ENCODE results near the gene OTULIN.

OTULIN gene

DNA sequence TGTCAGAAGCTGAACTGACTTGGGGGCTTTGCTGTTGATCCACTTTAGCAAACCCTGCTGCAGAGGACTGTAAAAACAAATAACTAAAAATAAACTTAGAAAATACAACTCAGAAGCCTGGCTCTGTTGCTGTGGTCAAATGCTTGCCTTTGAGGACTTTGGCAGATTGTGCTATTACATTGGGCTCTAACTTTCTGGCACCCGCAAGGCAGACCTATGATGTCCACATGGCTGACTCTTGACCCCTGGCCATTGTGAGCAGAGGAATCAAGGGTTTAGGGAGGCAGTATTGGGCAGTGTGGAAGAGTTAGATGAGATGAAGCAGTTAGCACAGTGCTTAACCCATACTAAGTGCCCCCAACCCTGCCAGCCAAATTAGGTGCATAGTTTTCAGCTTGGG, 34.0 kb downstream of the OTULIN start:
- DNase-seq (ENCODE audit: low spot score), result no peak

DNA sequence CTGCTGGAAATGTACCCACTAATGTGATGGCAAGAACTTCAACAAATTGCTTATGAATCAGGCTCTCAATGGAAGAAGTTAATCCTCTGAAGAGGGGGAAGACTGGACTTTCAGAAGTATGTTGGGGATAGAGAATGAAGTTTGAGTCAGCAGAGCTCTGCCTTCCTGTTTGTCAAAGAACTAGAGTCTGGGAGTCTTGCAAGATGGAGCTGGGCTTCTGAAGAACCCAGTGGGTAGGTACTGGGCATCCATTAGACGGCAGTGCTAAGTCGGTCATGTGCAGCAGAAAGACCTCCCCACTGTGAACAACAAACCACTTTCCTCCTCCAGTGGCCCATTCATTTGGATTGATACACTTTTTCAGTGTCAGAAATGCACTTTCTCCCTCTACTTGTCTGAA, 34.6 kb downstream of the OTULIN start:
- no peak for DNase-seq (ENCODE audit: low spot score)

DNA sequence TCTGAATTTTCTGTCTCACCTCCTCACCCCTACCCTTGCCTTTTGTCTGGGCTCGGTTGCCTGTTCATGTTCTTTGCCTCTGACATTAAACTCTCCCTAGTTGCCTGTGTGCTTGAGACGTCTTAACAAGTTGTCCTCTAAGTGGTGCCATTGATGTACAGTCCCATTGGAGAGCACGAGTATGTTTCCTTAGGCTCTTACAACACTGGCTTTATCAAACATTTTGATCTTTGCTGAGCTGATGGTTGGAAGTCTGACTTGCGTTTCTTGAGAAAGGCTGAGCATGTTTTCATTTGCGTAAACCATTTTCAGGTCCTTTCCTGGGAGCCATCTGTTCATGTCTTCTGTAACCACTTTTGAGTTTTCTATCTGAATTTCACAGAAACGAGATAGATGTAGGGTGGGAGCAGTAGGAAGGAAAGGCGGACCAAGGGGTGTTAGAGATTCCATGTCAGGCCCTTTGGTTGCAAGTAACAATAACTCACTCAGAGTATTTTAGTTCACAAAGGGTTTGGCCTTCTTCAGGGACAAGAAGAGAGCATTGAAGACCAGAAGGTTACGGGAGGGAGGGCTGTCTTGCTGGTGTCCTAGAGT, 35.4 kb downstream of the OTULIN start:
- no peak for DNase-seq (ENCODE audit: low spot score)

DNA sequence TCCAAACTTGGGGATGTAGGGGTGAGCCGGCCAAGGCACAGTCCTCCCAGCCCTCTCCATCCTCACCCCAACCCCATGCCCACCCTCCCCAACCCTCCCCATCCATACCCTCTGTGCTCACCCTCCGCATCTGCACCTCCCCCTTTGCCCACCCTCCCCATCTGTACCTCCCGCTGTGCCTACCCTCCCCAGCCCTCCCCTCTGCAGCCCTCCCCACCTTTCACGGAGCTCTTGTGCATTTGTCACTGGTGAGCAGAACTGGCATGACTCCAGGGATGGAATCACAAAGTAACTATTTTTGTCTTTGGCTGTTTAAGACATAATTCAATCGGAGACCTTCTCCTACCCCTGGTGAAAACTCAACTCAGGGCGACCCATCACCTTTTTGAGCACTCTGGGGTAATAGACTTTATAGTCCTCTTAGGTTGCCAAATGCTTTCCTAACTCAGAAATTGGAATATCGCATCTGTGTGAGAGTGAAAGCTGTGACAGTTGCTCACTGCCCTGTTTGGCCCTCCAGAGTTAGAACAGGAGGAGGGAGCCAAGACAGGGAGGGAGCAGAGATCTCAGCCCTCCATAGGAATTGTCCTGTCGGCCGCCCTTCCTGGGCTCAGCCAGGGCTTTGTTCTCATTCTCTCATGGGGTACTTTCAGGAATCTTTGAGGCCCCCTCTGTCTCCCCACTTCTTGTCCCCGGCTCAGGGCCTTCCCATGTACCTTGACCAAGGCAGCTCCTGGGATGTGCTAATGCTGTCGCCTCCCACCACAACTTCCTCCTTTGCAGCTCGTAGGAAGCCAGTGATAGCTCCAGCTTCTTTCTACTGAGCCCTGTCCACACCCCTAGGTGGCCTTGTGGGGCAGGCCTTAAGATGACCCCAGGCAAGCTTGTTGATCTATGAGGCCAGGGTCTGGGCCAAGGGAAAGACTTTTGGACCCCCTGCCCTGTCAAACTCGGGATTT, 36.2 kb downstream of the OTULIN start:
- no peak for DNase-seq (ENCODE audit: low spot score)

DNA sequence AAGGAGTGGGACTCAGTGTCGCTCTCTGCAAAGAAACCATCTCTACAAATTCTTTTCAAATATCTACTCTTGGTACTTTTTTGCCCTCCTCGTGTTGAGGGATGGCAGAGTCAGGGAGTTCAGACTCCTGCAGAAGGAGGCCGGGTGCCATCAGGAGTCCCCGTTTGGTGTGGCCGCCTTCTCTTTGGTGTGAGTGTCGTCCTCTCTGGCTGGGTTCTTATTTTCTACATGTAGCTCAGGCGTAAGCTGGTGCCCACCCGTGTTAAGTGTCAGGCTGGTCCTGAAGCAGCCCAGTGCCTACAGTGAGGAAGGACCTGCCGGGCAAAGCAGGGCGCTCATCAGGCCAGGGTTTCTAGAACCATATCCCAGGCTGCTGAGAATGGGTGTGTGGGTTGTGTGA, 37.0 kb downstream of the OTULIN start:
- DNase-seq (ENCODE audit: low spot score), result no peak

DNA sequence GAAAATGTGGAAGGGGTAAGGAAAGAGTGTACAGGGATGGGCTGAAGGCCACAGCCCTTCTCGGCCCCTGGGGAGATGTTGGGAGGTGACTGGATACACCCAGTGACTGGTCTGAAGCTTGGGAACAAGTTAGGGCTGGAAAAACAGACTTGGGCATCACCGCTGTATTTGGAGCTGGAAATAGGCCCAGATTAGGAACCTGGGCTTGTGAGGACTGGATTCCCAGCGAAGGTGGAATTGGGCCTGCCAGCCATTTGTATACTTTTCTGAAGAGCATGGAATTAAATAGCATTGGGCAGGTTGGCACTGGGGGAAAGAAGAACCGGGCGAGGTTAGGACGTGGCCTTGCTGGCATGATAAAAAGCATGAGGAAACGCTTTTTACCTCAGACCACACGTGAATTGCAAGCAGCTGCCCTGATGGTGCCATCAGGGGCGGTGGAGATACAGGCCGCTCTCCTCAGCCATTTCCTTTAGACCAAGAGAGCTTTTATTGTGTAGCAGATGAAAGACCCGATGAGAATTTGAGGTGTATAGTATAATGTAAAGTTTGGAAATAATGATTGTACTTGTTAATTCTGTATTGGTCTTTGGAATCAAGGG, 37.8 kb downstream of the OTULIN start:
- DNase-seq (ENCODE audit: low spot score), result no peak

DNA sequence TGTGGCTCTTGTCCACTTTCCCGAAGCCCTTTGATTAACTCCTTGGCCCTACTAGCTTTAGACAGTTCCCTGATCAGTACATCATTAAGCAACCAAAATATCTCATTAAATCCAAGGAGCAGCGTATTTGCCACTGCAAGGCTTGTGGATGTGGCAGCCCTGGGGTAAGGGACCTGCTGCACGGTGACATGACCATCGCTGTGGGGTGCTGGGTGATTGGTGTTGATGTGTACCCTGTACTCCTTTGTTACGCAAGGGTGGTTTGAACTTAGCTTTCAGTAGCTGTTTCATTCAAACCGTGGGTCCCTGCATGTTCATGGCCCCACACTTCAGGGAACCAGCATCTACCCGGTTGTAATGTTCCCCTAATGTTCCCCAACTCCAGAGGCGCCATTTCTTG, 41.0 kb downstream of the OTULIN start:
- no peak for DNase-seq (ENCODE audit: low spot score)

DNA sequence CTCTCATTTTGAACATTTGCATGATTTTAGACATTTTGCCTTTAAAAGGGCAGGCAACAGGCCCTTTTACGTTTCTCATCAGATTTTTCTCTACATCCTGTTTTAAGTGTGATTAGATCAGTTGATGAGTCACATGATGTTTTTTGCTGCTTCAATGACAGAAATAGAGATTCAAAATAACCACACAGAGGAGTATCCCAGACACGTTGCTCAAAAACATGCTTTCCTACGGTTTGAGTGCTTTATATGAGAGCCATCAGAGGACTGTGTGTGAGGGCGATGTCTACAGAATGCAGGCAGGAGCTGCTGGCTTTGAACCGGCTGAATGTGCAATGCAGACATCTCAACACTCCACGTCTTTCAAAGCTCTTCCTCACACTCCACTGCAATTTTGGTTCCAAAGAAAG, 42.1 kb downstream of the OTULIN start:
- DNase-seq (ENCODE audit: low spot score), result no peak

DNA sequence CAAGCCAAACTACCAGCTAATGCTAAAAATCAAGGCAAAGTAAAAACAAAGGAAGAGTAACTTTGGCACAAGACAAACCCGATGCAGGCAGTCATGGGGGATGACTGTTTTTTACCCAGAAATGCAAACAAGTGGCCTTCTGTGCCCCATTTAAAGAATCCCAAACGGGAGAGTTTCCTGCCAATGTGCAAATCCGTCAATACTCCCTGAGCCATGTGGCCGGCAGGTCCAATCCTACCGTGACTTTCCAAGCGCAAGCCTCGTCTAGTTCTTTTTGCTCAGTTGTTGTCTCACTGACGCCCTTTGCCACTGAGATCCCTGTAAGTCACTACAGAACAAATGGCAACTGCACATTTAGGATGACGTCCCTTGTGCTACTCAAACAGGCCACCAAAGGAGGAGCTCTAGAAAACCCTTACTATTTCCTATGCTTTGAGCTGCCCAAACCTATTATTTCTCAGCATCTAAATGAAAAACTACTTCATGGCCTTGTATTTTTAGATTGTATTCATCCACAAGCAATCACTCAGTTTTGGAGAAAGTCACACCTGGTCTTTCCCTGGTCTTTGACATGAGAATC, 43.4 kb downstream of the OTULIN start:
- no peak for DNase-seq (ENCODE audit: low spot score)

DNA sequence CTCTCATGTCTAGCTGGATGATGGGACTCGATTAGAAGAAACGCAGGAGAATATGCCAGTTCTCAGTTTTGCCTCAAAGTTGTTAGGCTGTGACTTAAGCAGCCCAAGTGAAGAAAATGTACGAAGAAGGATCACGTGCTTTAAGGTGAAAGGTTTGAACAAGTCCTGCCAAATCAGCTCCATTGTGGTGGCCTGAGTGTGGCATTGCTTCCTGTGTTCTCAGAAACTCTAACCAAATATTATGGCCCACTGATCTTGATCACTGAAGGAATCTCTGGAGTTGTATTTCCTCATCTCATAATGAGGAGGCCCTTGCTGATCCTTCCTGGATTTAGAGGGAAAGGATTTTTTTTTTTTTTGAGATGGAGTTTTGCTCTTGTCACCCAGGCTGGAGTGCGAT, 44.0 kb downstream of the OTULIN start:
- DNase-seq (ENCODE audit: low spot score), result no peak

DNA sequence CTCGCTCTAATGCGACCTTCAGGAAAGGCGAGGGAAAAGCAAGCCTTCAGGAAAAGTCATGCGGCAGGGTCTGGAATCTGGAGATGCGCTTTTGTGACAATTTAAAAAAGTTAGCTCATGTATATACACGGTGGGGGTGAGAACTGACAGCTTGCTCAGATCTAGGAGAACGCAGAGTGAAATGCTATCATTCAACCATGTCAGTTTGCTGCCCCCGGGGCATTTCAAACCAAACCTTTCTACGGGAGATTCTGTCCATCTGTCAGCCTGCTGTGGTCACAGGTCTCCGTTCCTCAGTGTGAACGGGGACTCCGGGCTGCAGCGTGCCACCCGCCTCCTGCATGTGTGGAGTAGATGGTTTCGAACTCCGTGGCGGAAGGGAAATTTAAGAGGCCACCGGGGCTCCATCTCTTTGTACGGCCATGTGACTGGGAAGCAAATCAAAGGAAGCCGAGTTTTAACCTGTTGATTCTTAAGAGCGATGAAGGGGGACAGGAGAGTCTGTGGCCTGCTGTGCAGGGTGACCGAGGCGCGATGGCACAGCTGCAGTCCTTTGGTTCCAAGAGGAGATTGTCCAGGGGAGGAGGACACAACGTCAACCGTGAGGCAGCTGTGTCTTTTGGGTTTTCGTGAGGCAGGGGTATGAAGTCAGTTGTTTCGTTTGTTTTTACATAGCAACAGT, 45.9 kb downstream of the OTULIN start:
- no peak for DNase-seq (ENCODE audit: low spot score)

DNA sequence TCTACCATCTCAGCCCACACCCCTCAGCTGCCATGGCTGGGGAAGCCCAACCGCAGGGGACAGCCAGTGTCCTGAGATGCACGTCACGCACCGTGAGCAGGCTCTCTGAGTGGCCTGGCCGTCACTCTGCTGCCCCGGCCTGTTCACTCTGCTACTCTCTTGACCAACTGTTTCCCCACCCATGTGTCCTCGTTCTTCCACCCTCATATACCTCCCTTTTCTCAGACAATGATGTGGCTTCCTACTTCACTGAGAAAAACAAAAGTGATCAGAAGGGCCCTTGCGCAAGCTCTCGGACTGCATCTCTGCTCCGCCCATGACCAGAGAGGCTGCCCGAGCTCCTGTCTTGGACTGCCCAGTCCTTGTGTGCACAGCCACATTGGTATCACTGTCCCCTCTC, 47.6 kb downstream of the OTULIN start:
- no peak for DNase-seq (ENCODE audit: low spot score)

DNA sequence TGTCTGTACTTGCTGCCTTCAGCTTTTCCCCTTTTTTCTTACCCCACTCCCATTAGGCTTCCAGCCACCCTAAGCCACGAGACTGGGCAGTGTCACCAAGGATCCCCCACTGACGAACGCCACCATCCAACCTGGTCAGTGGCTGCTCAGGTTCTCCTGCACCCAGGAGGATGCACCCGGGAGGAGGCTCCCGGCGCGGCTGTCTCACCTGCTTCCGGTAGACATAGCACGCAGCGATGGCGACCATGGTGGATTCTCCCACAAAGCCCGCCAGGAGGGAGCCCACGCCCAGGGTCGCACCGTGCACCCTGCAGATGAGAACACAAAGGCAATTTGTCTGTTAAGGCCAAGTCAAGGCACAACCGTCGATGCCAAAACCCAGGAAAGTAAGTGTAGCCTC, 48.1 kb downstream of the OTULIN start:
- DNase-seq (ENCODE audit: low spot score), result no peak

DNA sequence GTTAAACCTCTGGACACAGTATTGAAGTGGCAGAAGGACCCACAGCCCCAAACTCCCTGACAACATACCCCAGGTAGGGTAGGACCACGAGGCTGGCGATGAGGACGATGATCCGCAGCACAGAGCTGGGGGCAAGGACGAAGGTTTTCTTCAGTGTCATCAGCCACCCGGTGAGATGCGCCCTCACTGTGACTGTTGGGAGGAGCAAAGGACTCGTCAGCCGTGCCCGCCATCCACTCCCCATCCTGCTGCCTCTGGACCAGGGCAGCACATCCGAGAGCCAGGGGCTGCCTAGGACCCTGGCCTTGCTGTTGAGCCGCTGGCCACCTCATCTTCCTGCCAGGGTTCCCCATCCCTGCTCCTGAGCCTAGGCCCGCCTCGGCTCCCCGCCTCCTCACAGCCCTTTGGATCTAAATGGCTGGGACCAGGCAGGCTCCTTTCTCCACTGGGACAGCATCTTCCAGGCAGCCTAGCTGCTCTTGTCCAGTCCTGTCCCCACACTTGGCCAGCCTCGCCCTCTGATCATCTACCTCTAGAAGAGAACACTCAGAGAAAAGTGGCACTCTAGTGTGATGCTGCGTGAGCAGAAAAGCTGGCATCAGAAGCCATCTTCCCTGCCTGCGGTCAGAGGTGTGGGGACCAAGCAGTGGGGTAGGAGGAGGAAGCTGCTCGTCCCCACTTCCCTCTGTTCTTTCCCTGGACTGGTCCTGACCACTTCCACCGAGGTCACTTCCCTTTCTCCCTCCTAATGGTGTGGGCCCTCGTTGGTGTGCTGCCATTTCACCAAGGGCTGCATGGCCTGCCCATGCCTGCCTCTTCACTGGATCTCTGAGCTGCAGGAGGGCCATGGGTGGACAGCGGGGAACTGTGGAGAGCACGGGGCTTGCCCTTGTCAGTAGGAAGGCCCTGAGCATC, 49.2 kb downstream of the OTULIN start:
- no peak for DNase-seq (ENCODE audit: low spot score)

DNA sequence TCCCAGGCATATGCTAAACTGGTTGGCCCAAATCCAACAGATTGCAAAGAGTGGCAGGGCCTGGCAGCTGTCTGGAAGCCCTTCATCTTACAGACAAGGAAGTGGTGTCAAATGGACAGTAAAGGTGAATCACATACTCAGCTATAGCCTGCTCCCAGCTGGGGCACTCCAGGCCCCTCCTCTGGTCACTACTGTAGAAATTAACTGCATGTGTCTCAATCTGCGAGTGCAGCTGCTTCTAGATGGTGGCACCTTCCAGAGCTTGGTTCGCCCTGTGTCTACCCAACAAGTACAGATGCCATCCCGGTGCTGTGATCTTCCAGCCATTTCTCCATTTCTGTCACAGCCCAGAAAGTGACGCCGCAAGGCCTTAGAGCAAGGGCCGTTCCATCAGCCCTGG, 50.2 kb downstream of the OTULIN start:
- no peak for DNase-seq (ENCODE audit: low spot score)

DNA sequence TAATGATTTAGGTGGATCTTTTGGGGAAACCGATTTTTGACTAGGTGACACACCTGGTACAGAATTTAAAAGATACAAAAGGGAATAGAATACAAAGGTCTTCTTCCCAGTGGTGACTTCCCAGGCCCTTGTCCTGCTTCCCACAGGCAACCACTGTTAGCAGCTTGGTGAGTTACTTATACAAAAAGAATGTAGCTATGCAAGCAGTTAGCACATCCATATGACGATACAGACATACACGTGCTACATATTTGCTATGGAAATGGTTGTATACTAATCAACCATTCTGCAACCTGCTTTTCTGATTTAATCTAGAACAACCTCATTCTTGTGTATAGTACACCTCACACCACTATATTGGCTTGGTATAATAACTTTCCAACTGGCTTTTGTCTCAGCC, 51.0 kb downstream of the OTULIN start:
- DNase-seq (ENCODE audit: low spot score), result no peak

DNA sequence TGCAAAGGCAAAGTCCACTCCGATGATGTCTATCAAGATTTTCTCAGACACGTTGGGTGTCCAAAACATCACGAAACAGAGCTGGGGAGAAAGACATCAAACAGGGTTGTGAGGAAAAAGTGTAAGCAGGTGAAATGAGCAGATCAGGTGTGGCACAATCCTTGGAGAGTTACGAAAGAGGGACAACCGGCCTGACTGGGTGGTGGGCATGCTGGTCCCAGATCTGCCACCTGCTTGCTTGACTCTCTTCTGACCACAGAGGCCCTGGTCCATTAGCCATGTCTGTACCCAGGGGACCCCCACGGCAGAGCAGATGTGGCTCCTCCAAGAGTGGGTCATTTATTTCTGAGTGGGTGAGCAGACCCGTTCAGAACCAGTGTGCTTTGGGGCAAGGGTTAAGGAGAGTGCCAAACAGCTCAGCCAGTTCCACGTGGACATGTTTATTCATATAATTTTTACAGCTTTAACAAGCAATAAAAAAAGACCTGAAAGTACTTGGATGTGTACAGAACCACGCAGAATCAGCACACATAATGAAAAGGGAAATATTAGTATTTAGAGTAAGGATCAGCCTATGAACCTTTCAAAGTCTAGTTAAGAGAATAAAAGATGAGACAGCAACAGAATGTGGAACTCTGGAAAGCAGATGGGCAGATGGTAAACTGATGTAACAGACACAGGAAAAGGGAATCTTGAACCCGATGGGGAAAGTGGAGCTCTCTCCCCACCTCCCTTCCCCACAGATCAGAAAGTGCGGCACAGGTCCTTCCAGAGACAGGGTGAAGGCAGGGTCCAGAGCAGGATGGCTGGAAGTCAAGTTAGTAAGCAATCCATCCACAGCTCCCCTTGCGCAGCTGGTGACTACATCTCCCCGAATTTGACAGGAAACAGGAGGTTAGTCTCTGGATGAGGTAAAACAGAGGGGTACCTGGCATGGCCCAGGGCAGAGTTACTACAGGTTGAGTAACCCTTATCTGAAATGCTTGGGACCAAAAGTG, 52.5 kb downstream of the OTULIN start:
- no peak for DNase-seq (ENCODE audit: low spot score)

DNA sequence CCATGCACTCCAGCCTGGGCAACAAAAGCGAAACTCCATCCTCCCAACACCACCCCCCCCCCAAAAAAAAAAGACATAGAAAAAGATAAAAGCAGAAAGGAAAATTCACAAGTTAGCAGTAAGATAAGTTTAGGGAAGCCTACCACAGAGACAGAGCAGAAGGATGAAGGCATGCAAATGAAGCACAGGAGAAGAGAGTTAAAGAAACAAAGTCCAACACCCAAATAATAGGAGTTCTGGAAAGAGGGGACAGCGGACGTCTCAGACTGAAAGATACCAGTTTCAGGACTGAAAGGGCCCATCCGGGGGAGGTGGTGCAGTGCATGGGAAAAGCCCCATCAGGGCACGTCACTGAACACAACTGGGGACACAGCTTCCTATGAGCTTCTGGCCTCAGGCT, 54.3 kb downstream of the OTULIN start:
- DNase-seq (ENCODE audit: low spot score), result no peak

DNA sequence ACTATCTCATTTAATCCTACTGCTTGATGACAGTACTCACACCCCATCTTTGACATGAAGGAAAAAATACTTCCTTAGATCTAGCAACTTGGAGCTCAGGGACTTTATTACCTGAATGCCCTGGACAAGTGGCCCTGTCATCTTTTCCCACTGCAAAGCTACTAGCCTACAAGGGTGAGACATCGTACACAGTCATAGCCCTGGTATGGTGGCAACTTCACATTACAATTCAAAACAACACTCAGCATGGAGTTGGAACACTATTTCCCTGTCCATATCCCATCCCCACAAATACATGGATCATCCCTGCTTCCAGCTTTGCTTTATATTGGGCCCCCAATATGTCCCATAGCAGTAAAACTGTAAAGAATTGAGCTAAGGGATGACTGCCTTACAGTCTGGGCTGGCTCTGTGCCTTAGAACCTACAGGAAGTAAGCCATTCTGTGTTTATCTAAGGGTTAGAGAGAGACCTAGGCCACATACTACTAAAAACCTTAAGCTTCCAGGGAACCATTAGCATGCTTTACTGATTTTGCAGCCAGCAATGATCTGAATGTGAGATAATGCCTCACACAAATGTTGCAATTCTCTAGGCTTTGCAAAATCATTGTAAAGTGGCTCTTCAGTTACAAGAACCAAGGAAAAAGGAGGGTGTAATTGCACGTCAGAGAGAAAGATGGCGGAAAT, 55.9 kb downstream of the OTULIN start:
- DNase-seq (ENCODE audit: low spot score), result no peak

Measured in ecto neural progenitor cell (in vitro differentiated cells).